Muscle of arm (tissue), 14 donors: ENCODE measurements around the gene LILRB4. TPM values are rescaled to one million over a fixed set of nuclear protein-coding genes. Genes with fewer than 3 reads are reported as not detected.
"Not testable (repeated sequence)": the region's sequence is repeated elsewhere in the genome, so short reads cannot be mapped to it uniquely, and the experiment has no call there.

Source experiments
- DNase-seq: peaks from one replicate; pipeline ENCODE4 v3.0.0-alpha.2; 2013
- long read RNA-seq, 11 donors: transcript quantifications; one replicate each; lab custom pipeline, GENCODE V29; 2026
- polyA plus RNA-seq, 12 donors: library from polyadenylated mRNA; unstranded; fragments of 120-200 nt; gene quantifications; one replicate each; pipeline ENCODE4 v1.2.1, GENCODE V29; 2013; ENCODE audit not compliant: insufficient read length in 12 of 12

LILRB4 gene
- polyA plus RNA-seq, result 1 to 10 TPM in 5 of 12 donors, under 1 TPM in 5, not detected in 2; 0.49 to 3.2 (median 0.91) TPM
- long read RNA-seq, donor 1, result 0 reads
- long read RNA-seq, donor 2, result 0 reads
- long read RNA-seq, donor 3, result 0 reads
- long read RNA-seq, donor 4, result 0 reads
- long read RNA-seq, donor 5, result 0 reads
- long read RNA-seq, donor 6, partial matches to known transcripts, result 0 of 1 reads
- long read RNA-seq, donor 6, other reads (novel, unspliced or antisense), result 0 of 1 reads
- long read RNA-seq, donor 7, result 0 reads
- long read RNA-seq, donor 8, result 0 reads
- long read RNA-seq, donor 9, result 0 reads
- long read RNA-seq, donor 10, result 0 reads
- long read RNA-seq, donor 11, result 0 reads

DNA sequence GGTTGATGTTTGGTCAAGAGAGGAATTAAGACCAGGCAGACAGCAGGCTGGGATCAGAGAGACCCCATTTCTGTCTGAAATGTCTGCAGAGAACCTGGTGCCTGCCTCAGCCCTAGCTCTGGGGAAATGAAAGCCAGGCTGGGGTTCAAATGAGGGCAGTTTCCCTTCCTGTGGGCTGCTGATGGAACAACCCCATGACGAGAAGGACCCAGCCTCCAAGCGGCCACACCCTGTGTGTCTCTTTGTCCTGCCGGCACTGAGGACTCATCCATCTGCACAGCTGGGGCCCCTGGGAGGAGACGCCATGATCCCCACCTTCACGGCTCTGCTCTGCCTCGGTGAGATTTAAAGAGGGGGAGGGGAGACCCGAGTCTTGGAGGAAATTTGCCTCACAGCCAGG is at the start of gene LILRB4:
Gene LILRB4 (plus strand): TSS at position 256 of the 400 bp plus-strand sequence. CDS start 49 bp downstream, at position 305.
- no peak for DNase-seq

DNA sequence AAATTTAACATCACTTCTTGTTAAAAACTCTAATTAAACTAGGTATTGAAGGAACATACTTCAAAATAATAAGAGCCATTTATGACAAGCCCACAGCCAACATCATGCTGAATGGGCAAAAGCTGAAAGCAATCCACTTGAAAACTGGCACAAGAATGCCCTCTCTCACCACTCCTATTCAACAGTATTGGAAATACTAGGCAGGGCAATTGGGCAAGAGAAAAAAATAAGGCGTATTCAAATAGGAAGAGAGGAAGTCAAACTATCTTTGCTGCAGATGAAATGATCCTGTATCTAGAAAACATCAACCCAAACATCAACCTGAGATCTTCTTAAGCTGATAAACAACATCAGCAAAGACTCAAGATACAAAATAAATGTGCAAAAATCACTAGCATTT is 48.1 kb upstream of the LILRB4 start:
- DNase-seq, result no peak

DNA sequence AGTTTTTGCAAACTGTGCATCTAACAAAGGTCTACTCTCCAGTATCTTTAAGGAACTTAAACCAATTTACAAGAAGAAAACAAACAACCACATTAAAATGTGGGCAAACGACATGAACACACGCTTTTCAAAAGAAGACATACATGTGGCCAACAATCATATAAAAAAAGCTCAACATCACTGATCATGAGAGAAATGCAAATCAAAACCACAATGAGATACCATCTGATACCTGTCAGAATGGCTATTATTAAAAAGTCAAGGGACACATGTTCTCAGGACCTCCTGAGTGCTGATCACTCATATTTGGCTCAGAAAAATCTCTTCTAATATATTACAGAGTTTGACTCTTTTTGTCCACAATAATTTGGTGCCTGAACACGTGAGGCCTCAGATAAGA is 46.7 kb upstream of the LILRB4 start:
- no peak for DNase-seq

DNA sequence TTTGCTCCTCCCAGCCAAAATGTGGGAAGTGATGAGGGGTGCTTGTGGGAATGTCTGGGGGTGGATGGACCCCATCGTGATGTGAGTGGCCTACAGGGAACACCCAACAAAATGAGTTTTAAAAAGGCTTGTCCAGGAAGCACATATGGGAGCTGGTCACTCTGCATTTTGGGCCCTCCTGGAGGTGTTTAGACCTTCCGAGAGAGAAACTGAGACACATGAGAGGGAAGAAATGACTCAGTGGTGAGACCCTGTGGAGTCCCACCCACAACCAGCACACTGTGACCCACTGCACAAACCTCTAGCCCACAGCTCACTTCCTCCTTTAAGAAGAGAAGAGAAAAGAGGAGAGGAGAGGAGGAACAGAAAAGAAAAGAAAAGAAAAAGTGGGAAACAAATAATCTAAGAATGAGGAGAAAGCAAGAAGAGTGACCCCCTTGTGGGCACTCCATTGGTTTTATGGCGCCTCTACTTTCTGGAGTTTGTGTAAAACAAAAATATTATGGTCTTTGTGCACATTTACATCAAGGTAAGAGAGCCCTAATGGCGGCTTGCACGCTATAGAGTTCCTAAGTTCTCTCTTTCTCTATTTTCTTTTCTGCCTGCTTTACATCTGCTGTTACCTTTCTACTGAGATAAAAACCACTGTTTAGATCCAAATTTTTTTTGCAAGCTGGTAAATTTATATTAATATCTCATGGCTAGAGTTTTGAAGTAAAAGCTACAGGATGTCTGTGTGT is 45.8 kb upstream of the LILRB4 start:
- DNase-seq, result no peak

DNA sequence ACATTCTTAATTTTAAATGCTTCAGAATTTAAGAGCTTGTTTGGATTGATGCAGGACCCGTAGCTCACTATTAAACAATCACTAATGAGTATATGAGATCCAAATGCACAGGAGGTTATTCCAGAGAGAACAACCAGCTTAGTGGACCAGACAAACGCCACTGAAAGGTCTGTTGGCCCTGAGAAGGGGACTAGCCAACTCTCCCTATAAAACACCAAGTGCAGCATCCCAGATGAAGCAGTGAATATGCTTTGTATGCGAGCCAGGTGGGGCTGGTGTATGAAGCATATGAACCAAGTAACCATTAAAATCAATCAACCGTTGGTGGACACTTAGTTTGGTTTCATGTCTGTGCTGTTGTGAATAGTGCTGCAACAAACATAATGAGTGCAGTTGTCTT is 42.3 kb upstream of the LILRB4 start:
- DNase-seq, result no peak

DNA sequence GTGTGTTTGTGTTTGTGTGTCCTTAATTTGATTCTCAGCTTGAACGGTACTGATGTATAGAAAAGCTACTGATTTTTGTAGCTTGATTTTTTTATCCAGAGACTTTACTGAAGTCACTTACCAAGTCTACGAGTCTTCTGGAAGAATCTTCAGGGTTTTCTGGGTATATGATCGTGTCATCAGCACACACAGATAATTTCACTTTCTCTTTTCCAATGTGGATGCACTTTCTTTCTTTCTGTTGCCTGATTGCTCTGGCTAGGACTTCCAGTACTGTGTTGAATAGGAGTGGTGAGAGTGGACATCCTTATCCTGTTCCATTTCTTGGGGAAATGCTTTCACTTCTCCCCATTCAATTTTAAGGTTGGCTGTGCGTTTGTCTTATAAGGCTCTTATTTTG is 40.4 kb upstream of the LILRB4 start:
- no peak for DNase-seq

DNA sequence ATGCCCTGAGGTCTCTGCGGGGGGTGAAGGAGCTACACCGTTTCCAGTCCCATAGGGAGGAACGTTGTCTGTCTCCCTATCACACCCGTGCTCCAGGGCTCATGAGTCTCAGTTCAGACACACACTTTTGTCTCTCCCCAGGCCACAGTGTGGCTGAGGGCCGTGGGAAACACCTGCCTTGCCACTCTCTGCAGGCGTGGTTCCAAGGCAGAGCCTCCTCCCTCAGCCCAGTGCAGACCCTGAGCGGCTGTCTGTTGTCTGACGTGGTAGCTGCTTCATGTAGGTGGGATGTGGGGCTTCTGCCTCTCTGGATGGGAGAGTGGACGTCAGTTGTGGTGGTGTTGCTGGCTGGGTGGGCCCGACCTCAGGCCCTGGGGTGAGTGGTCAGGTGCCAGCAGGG is 38.6 kb upstream of the LILRB4 start:
- DNase-seq, result not testable (repeated sequence)

DNA sequence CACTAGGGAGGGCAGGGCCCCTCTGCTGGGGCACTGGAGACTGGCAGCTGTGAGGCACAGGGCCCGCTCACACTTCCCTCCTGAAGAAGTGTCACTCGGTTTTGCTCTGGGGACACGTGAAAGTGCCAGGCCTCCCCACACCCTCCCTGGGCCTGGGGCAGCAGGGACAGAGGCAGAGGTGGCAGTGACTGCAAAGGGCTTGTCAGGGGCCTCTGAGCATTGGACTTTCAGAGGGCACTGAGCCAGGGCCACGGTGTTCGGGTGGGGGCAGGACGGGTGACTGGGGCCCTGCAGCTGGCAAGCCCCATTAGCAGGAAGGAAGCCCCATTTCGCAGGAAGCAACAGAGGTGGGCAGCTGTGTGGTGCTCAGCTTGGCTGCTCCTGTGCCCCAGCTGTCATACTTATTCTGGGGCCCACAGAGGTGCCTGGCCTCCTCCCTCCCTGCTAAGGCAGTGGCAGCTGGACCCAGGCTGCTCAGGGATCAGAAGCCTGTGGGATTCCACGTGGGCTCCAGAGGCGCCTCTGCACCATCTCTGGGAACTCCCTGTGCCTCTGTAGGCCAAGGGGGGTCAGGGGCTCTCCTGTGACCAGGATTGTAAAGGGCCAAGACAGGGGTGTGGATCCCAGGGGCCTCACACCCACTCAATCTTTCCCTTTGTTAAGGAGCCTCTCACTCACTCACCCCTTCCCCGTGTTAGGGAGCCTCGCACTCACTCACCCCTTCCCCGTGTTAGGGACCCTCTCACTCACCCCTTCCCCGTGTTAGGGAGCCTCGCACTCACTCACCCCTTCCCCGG is 37.7 kb upstream of the LILRB4 start:
- not testable (repeated sequence) for DNase-seq

DNA sequence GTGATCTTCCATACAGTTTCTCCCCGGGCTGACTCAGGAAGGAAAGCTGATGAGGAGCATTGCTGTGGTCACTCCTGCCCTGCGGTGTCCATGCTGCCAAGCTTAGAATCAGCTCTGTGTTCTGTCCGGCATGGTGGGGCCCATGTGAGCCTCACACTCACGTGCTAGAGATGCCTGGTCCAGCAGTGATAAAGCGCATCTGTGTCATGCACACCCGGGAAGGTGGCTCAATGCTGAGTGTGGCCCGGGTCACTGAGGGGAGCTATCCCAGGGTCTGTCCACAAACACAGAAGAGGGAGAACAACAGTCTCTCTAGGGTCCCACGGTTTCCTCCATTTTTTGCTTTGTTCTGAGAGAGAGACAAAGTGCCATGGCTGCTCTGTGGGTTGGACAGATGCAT is 36.0 kb upstream of the LILRB4 start:
- no peak for DNase-seq

DNA sequence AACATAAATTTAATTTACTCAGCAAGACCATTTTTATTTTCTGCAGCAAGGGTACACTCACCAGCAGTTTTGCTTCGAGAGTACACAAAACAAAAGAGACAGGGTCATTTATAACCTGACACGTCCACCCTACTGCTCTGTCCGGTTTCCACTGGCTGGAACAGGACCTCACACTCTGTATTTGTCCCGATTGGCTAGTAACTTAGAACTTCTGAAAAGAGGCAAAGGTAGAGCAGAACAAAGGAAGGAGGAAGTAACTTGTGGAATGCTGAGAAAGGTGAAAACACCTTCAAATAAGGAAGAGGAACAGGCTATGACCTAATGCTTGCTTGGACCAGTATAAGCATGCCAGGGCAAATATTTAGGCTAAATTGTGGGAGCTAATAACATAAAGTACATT is 34.9 kb upstream of the LILRB4 start:
- not testable (repeated sequence) for DNase-seq

DNA sequence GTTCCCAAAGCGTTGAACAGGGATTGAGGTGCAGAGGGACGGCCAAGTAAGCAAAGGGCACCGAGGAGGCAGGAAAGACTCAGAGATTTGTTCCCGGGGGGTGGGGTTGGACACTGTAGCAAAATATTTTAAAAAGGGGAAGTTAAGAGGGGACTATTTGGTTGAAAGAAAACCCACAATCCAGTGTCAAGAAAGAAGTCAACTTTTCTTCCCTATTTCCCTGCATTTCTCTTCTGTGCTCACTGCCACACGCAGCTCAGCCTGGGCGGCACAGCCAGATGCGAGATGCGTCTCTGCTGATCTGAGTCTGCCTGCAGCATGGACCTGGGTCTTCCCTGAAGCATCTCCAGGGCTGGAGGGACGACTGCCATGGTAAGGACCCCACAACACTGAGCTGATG is 32.5 kb upstream of the LILRB4 start, which contains the start of gene LILRB1:
Gene LILRB1 (plus strand): TSS at position 223 of the 400 bp plus-strand sequence. CDS start 590 bp downstream, outside the sequence.
- not testable (repeated sequence) for DNase-seq

DNA sequence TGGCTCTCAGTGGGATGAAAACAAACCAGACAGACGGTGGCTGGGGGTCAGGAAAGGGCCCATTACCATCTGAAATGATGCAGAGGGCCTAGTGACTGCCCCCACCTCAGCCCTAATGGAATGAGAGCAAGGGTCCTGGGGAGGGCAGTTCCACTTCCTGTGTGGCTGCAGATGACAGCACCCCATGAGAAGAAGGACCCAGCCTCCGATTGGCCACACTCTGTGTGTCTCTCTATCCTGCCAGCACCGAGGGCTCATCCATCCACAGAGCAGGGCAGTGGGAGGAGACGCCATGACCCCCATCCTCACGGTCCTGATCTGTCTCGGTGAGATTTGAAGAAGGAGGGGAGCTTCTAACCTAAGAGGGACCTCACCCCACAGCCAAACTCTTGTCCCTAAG is 32.0 kb upstream of the LILRB4 start:
- DNase-seq, result no peak

DNA sequence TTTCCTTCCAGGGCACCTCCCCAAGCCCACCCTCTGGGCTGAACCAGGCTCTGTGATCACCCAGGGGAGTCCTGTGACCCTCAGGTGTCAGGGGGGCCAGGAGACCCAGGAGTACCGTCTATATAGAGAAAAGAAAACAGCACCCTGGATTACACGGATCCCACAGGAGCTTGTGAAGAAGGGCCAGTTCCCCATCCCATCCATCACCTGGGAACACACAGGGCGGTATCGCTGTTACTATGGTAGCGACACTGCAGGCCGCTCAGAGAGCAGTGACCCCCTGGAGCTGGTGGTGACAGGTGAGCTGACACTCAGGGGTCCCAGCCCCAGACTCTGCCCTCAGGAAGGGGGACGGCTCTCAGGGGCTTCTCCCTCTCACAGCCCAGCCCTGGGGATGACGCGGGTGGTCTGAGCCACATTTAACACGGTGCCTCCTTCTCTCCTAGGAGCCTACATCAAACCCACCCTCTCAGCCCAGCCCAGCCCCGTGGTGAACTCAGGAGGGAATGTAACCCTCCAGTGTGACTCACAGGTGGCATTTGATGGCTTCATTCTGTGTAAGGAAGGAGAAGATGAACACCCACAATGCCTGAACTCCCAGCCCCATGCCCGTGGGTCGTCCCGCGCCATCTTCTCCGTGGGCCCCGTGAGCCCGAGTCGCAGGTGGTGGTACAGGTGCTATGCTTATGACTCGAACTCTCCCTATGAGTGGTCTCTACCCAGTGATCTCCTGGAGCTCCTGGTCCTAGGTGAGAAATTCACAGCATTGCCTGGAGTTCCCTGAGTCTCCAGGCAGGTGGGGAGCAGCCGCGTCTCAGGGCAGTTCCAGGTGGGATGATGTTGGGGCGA is 31.1 kb upstream of the LILRB4 start:
- not testable (repeated sequence) for DNase-seq

DNA sequence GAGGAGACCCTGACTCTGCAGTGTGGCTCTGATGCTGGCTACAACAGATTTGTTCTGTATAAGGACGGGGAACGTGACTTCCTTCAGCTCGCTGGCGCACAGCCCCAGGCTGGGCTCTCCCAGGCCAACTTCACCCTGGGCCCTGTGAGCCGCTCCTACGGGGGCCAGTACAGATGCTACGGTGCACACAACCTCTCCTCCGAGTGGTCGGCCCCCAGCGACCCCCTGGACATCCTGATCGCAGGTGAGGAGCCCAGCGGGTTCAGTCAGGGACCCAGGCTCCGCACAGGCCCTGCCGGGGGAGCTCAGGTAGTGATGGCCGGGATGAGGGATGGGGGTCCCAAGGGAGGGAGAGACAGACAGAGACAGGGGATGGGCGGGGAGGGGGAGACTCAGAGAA is 30.3 kb upstream of the LILRB4 start:
- not testable (repeated sequence) for DNase-seq

DNA sequence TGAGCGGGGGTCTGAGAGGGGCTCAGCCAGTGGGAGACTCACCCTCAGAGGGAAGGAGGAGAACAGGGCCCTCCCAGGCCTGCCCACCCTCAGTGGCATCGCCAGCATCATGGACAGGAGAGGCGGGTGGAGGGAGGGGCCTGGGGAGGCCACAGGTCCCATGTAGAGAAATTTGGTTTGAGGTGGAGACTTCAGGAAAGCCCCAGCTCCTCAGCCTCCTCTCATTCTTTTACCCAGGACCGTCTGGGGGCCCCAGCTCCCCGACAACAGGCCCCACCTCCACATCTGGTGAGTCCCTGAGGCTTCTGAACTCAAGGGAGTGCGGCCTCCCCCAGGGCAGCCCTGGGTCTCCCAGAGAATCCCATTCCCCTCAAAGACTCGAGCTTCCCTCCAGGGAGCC is 29.4 kb upstream of the LILRB4 start:
- DNase-seq, result no peak

DNA sequence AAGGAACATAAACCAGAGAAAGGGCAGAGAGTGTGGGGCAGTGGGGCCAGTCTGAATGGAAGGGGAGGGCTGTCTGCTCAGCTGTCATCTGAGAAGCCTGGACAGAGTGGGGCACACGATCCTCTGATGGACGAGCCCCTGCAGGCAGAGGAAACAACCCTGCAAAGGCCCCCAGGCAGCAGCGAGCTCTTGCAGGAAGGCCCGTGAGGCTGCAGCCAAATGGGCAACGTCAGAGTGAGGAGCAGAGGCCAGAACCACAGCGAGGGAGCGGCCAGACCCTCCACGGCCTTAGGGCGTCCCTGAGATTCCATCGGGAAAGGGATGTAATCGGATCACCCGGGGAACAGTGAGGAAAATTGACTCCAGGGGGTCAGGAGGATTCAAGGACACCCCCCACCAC is 26.7 kb upstream of the LILRB4 start:
- DNase-seq, result not testable (repeated sequence)

DNA sequence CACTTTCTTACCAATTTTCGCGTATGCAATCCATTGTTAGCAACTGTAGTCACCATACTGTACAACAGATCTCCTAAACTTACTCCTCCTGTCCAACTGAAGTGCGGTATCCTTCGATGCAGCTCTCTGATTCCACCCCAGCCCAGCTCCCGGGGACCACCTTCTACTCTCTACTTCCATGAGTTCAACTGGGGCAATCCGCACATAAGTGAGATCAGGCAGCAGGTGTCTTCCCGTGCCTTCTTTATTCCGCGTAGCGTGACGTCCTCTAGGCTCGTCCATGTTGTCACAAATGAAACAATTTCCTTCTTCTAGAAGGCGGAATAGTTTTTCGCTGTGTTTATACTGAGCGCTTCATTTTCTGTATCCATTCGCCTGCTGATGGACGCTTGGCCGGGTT is 24.1 kb upstream of the LILRB4 start:
- DNase-seq, result no peak

DNA sequence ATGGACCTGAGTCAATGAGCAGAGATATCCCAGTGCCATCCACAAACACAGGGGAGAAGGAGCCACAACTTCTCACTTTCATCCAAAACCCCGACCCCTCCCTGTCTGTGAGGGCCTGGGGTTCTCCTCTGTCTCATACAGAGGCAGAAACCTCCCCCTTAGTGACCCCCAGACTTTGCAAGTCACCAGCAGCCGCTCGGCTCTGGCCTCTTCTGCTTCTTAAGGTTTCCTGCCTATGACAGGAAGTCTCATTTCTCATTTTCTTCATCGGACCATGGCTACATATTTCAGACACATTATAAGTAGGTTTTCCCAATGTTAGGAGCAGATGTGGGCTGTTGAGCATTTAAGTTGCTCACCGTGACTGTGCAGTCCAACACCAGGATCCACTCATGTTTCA is 19.8 kb upstream of the LILRB4 start:
- not testable (repeated sequence) for DNase-seq

DNA sequence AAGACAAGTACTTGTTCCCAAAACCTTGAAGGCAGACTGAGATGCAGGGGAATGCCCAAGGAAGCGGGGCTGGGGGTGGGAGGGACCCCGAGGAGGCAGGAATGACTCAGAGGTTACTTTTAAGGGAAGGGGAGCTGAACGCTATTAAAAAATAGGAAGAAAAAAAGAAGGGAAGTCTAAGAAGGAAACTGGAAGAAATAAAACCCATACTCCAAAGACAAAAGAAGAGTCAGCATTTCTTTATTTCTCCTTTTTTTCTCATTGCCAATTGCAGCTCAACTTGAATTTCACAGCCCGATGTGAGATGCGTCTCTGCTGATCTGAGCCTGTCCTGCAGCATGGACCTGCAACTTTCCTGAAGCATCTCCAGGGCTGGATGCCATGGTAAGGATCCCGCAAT is 19.2 kb upstream of the LILRB4 start:
- not testable (repeated sequence) for DNase-seq

DNA sequence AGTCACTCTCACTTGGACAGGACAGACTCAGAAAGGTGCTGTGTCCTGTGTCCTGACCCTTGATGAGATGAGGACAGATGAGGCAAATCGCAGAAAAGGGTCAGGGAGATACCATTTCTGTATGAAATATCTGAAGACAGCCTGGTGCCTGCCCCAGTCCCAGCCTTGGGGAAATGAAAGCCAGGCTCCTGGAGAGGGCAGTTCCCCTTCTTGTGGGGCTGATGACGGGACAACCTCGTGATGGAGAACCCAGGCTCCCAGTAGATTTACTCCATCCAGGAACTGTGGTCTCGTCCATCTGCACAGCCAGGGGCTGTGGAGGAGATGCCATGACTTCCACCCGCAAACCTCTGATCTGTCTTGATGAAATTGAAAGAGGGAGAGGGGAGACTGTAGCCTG is 18.7 kb upstream of the LILRB4 start:
- DNase-seq, result no peak

DNA sequence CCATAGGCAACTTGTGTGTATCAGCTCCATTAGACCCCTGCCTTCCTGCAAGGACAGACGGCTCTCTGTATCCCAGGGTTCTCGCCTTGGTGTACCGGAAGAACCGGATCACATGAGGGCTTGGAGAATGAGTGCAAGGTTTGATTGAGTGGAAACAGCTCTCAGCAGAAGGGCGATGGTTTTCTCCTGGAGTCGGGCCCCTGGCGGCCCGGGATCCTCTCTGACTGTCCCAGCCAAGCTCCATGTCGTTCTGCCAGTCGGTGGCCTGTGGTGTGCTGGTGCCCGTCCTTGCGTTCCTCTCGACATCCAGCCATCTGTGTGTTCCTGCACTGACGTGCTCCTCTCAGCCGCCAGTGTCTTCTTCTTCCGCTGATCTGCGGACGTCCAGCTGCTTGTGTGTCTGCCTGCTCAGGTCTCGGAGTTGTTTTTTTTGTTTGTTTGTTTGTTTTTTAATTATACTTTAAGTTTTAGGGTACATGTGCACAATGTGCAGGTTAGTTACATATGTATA is 16.4 kb upstream of the LILRB4 start:
- no peak for DNase-seq
